Omental fat pad (tissue), 4 donors: Measurements from ENCODE around the gene DLG5. TPM values are rescaled to one million over a fixed set of nuclear protein-coding genes. Genes with fewer than 3 reads are reported as not detected.

Source experiments
- ATAC-seq: fragments of 150-250 bp; one replicate; pipeline ENCODE4 v1.9.1; 2016; ENCODE audit warnings: mild to moderate bottlenecking, moderate library complexity; ENCODE audit not compliant: low FRiP score
- DNase-seq: peaks from one replicate; pipeline ENCODE4 v3.0.0-alpha.2; 2019; ENCODE audit warnings: low spot score
- CTCF ChIP-seq, 3 donors: fragments of 450-650 bp; IDR thresholded peaks; one replicate each; pipeline ENCODE4 v1.5.1; 2016 to 2017; ENCODE audit warnings: antibody characterized with exemption in 3 of 3, mild to moderate bottlenecking in 3 of 3, moderate library complexity in 2 of 3
- total RNA-seq, 4 donors: library from RNA; depleted of rRNA; stranded (reverse); fragments of >200 nt; gene quantifications; one replicate each; pipeline ENCODE4 v1.1.0, GENCODE V29; 2016

Gene DLG5
- total RNA-seq, 4 donors from 2014 or later, result 28.1 to 42.7 (median 38.3) TPM

GRCh38 chr10:77837248-77837924, 89.2 kb downstream of the DLG5 start:
- ATAC-seq, result no peak
- DNase-seq, result no peak
- no peak for TF ChIP-seq CTCF (IDR thresholded peaks at IDR 0.05)

- TF ChIP-seq CTCF (IDR thresholded peaks at IDR 0.05), result no peak
- no peak for DNase-seq
- ATAC-seq, result peak; percentile 24
These were observed 90.2 kb downstream of the DLG5 start for GRCh38 chr10:77836299-77836820.

DNA sequence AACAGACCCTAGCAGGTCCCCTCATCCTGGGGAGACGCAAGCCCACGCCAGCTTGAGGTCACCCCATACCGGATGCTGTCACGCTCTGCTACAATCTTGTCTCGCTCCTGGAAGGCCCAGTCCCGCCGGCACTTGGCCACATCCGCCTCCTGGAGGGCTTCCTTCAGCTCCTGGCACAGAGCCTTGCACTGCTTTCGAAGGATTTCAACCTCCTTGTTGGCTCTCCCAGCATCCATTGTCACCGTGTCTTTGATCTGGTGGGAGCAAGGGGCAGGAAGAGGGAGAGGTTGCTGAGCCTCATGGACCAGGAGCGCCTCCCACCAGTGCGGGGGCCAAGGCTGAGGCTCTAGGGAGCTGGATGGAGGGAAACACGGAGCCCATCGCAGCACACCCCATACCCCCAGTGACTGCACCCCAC, 90.9 kb downstream of the DLG5 start:
- TF ChIP-seq CTCF (IDR thresholded peaks at IDR 0.05), result no peak
- no peak for ATAC-seq
- DNase-seq, result no peak

GRCh38 chr10:77834943-77835668, 91.4 kb downstream of the DLG5 start:
- DNase-seq, result no peak
- TF ChIP-seq CTCF (IDR thresholded peaks at IDR 0.05), result no peak
- no peak for ATAC-seq

GRCh38 chr10:77834540-77834939, 92.0 kb downstream of the DLG5 start:
- ATAC-seq, result no peak
- DNase-seq, result no peak
- TF ChIP-seq CTCF (IDR thresholded peaks at IDR 0.05), result no peak

DNA sequence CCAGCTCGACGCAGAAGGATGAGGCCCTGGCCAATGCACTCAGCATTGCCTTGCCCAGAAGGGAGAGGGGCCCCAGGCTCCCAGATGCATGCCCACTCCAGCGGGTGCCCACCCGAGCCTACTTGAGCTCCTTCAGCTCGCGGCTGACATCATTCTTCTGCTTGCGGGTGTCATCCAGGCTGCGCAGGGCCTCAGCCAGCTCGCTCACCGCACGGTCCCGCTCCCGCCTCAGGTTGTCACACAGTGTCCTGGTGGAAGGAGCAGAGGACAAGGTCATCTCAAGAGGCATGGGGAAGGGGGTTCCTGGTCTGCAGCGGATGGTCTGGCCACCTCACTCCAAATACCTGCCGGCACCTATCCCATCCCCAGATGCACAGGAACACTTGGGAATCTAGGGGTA, 92.8 kb downstream of the DLG5 start:
- no peak for TF ChIP-seq CTCF (IDR thresholded peaks at IDR 0.05)
- DNase-seq (no peak), ATAC-seq (no peak)
